GM19035 (cell line): ENCODE results near the gene DDX54.

Experiments
- ATAC-seq: cut with Tn5 transposase; IDR thresholded peaks from one replicate; pipeline ENCODE4 v1.9.1; 2021; ENCODE audit not compliant: unreplicated experiment

DDX54 gene

DNA sequence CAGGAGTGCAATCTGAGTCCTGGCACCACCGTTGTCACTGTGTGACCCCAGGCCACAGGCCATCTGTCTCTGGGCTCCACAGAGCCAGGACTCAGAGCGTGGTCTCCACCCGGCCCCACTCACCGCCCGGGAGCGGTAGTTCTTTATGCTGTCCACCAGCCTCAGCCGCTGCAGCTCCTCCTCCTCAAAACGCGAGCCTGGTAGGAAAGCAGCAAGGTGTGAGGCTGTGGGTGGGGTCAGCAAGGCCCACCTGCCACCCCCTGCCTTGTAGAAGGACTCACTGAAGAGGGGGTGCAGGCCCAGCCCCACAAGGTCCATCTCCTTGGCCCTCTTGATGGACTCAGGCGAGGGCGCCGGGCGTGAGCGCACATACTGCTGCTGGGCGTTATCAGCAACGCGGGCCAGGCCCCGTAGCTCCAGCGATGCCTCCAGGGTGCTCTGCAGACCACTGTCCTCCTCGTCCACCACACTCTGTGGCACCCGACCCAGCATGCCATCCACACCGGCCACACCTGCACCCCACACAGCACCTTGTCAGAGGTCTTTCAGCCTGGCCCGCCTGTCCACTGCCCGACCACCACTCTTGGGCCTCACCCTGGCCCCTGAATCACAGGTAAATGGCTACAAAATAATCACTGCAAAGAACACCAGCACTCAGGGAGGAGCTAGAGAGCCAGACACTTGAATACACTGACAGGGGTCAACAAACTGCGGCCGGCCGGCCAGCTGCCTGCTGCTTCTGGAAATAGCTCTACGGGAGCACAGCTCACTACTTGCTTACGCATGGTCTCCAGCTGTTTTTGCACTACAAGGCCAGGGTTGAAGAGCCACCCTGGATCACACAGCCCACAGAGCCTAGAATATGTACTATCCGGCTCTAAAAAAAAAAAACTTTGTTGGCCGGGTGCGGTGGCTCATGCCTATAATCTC is 19.5 kb downstream of the DDX54 start:
- no peak for ATAC-seq

DNA sequence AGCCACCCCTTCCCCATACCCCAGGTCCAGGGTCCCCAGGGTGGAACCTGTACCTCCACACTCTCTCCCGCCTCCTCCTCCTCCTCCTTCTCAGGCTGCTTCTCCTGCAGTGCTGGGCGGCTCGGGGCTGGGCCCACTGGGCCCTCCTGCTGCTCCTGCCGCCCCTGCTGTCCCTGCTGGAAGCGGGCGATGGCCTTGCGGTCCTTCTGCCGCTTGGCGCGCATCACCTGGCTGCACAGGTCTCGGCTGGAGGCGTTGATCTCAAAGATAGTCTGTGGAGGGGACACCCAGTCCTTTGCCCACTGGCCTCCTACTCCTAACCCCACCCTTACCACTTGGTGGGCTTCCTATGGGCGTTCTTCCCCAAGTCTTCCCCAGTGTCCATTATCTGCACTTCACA is 21.3 kb downstream of the DDX54 start:
- no peak for ATAC-seq

DNA sequence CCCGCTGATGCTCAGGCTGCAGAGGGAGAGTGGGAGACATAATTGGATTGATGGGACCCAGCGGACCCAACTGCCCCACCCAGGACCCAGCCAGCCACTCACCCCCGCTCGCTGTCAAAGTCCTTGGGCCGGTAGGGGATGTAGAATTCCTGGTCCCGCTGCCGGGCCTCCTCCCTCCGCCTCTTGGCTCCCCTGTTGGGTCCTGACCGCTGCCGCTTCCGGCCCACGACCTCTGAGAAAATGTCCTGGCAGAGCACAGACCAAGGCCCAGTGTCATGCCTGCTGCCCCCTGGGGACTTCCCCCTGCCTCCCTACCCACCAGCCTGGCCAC is 22.3 kb downstream of the DDX54 start:
- no peak for ATAC-seq

DNA sequence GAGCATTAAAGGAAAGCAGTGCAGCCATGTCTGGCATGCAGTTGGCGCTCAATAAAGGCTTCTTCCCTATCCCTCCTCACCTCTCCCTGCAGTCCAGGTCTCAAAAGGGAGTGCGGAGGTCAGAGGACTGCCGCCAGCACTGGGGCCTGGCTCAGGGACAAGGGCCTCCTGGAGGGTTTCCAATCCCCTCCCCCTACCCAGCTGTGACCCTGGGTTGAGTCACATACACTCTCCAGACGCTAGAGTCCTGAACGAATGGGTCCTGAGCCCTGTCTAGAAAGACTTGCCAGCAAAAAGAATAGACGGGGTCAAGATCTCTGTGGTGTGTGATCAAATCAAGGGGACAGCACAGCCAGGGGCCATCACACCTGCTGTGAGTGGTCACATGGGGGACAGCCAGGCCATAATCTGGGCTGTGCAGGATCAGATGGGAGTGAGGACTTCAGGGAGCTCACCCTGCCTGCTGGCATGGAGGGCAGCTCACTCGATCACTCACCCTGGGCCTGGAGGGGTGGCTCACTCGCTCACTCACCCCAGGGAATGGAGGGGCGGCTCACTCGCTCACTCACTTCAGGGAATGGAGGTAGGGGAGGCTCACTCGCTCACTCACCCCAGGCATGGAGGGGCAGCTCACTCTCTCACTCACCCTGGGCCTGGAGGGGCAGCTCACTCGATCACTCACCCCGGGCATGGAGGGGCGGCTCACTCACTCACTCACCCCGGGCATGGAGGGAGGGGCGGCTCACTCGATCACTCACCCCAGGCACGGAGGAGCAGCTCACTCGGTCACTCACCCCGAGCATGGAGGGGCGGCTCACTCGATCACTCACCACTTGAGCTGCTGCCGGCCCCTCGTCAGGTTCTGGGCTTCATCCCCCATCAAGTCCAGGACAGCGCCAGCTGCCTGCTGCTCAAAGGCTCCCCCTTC is 22.9 kb downstream of the DDX54 start:
- ATAC-seq = no peak

DNA sequence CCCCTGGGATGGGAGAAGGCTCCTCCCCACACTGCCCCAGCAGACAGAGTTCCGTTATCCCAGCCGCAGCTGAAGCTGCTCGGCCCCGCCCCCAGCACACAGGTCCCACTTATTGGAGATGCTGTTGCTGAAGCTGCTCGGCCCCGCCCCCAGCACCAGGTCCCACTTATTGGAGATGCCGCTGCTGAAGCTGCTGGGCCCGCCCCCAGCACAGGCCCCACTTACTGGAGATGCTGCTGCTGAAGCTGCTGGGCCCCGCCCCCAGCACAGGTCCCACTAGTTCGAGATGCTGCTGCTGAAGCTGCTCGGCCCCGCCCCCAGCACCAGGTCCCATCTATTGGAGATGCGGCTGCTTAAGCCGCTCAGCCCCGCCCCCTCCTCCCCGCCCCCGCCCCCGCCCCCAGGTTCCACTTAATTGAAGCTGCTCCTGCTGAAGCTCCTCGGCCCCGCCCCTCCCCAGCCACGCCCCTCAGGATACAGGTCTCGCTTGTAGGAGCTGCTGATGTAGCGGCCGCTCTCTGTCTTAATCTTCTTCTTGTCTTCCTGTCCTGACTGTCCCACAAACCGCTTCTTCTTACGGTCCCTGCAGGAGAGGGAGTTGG is 23.8 kb downstream of the DDX54 start:
- ATAC-seq = no peak

DNA sequence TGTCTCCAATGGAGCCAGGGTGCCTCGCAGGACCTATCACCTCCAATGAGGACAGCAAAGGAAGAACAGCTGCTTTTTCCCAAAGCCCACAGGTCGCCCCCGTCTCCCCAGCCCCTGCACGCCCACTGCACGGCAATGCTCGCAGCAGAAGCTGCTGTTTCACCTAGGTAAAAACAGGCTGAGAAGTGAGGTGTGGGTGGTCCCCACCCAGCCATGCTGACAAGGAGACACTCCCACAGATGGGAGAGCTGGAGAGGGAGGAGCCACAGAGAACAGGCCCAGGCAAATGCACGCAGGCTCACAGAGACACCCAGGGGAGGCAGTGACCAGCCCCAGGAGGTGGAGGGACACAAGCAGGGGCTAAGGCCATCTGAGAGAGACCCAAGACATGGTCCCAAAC is 25.3 kb downstream of the DDX54 start:
- no peak for ATAC-seq

DNA sequence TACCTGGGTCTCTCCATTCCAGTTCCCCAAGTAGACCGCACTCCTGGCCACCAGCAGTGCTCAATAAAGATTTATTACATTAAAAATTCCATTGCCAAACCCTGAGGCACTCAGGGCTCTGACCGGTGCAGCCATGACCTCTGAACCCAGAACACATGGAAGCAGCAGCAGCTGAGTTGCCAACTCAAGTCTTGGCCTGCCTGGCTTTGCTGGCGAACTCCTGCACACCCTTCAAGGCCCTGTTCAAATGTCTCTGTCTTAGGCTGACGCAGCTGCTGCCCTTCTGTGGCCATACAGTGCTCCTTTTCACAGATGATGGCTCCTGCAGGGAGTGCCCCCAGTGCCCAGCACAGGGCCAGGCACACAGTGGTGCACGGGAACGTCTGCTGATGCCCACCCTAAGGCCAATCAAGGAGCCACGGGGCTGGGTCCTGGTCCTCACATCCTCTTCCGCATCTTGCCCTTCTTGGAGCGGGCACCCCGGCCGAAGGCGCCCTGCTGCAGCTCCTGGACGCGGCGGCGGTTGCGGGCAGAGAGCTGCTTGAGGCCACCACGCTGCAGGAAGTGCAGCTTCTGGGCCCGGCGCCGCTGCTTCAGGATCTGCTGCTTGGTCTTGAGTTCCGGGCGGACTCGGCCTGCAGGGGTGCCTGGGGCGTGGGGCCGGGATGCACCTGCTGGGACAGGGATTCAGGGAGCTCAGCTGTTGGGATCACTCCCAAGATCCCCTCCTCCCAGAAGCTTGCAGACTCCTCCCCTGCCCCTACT is 26.7 kb downstream of the DDX54 start:
- ATAC-seq = no peak

DNA sequence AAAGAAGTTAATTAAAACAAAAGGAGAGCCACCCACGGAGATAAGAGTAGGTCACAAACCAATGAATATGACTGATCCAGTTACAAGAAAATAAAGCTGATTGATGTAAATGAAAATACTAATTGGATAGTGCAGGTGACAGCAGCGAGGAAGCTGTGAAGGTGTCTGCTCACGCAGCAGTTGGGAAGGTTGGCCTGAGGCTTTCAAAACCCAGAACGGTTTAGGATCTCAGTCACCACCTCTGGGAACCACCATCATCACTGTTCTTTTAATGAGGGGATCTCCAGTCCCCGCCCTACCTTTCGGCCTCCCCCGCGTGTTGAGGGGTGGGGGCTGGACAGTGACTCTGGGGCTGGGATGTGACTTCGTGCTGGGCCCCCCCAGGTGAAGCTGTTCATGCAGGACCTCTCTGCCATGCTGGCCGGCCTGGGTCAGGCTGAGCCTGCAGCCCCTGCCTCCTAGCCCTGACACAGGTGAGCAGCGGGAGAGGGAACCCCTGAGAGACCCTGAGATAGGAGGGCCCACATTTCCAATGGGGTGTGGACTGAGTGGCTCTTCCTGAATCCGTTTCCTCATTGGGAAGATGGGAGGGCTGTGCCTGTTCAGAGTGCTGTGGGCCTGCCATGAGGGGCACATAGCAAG is 27.9 kb downstream of the DDX54 start:
- ATAC-seq = no peak

DNA sequence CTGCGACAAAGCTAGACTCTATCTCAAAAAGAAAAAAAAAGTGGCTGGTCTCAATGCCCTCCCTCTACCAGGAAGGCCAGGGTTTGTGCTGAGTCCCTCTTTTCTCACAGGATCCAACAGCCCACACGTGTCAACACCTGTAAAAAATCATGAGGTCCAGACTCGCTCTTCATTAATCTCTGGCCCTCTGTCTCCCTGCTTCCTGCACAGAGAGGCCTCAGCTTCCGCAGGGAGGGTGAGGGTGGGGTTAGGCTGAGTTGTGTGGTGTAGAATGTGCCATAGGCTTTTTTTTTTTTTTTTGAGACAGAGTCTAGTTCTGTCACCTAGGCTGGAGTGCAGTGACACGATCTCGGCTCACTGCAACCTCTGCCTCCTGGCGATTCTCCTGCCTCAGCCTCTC is 29.6 kb downstream of the DDX54 start:
- ATAC-seq = no peak

DNA sequence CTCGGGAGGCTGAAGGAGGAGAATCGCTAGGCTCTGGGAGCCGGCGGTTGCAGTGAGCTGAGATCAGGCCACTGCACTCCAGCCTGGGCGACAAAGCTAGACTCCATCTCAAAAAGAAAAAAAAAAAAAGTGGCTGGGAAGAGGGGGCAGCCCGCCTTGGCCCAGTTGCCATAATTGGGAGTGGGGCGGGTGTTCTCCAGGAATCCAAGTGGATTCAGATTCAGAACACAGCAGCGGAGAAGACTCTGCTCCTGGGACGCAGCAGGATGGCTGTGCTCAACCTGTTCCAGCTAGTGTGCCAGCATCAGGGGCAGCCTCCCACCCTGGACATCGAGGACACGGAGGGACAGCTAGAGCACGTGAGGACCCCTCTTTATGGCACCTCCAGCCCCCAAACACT is 30.2 kb downstream of the DDX54 start:
- no peak for ATAC-seq

DNA sequence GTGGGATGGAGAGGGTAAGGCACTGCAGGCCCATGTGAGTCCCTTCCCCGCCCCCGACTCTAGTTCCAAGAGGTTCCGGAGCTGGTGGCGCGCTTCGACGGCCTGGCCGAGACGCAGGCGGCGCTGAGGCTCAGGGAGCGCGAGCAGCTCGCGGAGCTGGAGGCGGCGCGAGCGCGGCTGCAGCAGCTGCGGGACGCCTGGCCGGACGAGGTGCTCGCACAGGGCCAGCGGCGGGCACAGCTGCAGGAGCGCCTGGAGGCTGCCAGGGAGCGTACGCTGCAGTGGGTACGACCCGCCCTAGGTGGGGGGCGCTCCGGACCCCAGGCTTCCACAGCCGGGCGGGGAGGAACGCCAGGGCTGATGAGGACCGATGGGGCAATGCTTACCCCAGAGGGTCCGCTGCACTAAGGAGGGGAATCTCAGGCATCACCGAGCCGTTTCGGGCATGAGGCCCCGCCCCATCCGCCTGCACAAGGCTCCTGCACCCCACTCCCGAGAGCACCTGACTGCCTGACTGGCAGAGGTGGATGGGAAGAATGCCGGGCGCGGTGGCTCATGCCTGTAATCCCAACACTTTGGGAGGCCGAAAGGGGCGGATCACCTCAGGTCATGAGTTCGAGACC is 30.8 kb downstream of the DDX54 start:
- no peak for ATAC-seq

DNA sequence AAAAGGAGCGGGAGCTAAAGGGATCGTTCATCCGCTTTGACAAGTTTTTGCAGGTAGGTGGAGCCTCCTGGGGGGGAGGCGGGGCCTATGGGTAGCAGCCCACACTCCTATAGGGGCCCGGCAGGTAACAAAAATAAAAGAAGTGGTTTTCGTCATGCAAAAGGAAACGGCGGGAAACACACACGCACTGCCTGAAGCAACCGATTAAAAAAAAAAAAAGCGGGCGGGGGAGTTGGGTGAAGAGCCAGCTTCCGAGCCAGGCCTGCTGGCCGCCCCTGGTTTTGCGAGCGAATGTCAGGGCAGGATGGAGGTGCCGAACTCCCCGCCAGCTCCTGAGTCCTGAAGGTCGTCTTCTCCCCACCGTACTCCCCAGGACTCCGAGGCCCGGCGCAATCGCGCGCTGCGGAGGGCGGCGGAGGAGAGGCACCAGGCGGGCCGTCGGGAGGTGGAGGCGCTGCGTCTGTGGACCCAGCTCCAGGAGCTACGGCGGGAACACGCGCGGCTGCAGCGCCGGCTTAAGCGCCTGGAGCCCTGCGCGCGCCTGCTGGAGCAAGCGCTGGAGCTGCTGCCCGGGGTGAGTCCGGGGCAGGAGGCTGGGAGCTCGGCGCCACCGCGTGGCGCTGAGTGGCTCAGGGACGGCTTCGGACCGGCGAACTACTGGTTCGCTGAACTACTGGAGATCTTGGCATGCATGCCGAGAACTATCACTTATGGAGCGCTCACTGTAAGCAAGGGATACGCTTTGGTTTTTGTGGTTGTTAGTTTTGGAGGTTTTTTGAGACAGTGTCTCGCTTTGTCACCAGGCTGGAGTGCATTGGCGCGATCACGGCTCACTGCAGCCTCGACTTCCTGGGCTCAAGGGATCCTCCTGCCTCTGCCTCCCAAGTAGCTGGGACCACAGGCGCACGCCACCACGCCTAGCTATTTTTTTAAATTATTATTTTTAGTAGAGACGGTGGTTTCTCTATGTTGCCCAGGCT is 32.2 kb downstream of the DDX54 start:
- ATAC-seq = peak; percentile 68

DNA sequence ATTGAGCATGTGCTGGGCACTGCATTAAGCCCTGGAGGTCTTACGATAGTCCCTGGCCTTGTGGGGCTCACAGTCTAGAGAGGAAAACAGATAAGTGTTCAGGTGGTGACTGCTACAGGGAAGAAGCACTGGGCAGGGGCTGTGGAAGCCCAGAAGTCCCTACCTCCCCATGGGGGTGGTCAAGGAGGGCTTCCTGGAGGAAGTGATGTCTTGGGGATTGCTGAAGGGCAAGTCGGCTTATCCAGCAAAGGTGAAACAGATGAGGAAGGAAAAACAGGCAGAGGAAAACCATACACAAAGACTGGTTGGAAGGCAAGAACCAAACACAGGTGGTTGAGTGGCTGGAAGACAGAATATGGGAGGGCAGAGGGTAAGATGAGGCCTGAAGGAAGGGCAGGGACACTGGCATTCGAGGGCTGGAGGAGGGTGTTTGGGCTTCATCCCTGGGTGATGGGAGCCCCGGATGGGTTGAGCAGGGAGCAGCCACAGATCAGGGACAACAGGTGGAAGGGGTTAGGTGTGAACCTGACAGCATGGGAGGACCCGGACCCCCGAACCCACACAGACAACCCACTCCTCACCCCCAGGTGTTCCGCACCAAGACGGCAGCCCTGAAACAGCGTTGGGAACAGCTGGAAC is 33.0 kb downstream of the DDX54 start:
- no peak for ATAC-seq

DNA sequence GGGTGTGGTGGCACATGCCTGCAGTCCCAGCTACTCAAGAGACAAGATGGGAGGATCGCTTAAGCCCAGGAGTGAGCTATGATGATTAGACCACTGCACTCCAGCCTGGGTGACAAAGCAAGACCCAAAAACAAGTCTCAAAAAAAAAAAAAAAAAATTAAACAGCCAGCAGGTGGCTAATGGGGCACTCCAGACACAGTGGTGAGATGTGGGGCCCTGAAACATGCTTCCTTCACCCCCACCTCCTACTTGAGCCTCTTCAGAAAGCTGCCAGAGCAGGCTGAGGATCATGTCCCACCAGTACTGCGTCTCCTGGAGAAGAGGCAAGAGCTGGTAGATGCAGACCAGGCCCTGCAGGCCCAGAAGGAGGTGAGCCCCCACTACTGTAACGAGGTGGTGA is 33.6 kb downstream of the DDX54 start:
- no peak for ATAC-seq

DNA sequence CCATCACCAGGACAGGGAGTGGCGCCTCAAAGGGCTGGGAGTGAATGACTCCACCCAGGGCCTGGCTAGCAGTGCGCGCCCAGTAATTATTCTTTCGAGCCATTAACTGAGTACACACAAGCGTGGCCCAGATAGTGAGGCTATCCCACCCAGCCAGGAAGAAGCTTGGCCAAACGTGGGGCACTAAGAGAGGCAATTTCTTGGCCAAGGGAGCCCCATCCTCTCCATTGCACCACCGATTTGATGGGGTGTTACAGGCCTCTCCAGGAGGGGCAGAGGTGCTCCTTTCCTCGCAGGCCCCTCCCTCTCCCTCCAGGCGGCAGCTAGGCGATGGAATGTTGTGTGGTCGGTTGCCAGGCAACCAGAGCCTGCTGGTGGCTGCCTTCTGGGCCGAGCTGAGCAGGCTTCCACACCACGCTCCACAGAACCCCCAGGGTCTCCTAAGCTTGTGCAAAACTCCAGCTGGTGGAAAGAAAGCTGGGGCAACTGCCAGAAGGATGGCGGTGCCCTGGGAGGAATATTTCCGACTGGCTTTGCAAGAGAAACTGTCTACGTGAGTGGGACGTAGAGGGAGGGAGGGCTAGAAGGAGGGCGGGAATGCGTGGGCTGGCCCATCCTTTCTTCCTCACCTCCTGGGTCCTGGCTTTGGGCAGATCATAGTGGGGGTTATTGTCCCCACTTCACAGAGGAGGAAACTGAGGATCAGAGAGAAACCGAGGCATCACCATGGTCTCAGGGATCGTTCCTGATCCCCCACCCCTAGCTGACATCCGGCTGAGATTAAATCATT is 35.7 kb downstream of the DDX54 start, which contains the start of gene CFAP73:
CFAP73 (plus strand) TSS at position 364 of the 790 bp plus-strand sequence; CDS start at position 498, 134 bp downstream.
- no peak for ATAC-seq

DNA sequence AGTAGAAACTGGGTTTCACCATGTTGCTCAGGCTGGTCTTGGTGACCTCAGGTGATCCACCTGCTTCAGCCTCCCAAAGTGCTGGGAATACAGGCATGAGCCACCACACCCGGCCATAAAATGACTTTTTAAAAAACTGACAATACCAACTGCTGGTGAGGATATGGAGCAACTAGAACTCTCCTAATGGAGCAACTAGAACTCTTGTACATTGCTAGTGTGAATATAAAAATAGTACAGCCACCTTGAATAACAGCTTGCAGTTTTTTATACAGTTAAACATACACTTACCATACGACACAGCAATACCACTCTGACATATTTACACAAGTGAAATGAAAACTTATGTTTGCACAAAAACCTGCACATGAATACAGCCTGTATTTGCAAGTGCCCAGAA is 38.3 kb downstream of the DDX54 start:
- ATAC-seq = no peak
